ENCODE results near the gene CEP112. TPM values are rescaled to one million over a fixed set of nuclear protein-coding genes. Genes with fewer than 3 reads are reported as not detected.

Gene CEP112
- total and polyA plus RNA-seq, 2 of the 4 experiments (the other 2 are of a cell fraction): 2.5 to 5.6 TPM

DNA sequence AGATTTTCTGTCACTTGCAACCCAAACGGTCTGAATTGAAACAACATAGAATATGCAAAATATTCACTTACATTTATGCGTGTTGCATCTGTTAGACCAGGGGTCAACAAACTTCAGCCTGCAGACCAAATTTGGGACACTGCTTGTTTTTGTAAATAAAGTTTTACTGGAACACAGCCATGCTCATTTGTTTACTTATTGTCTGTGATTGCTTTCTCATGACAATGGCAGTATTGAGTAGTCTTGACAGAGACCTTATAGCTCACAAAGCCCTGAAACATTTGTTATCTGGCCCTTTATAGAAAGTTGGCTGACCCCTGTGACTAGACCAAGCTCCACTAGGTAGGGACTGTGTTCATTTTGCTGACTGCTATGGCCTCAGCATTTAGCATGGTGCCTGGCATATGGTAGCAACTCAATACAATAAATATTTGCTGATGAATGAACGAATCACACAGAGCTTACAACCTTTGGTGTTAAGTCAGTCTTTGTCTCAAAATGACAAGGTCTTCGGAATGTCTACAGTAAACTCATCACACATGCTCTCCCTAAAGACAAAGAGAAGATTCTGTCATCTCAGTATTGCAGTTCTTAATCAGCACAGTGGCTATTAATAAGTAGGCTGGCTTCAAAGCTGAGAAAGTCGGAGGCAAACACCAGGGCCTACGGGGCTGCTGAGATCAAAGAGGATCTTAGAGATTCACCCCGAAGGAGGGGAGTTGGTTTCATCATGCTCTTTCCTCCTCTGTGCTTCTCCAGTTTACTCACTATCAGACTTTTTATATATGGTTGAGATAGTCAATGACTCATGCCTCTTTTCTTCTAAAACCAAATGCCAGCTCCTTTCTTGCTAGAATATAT, 535.3 kb downstream of the CEP112 start:
- H3K27me3 ChIP-seq (ENCODE audit: control insufficient read depth, insufficient read depth, low read length): no peaks in the 10 kb centered on the region
- no peak overlapping the region for H3K23ac ChIP-seq (ENCODE audit: low read depth, low read length)
- ChIA-PET POLR2A (ENCODE audit: unreplicated experiment) (no interaction called here), CTCF (no interaction called here)
- intact Hi-C loops (cut with micrococcal nuclease) (no loop called here), in situ Hi-C loops (cut with MboI; ENCODE audit: low sequenced_read_pairs) (no loop called here), dilution Hi-C loops (cut with HindIII; ENCODE audit: low sequenced_read_pairs, unreplicated experiment) (no loop called here)
- no peak overlapping the region for H2BK20ac ChIP-seq (ENCODE audit: low read depth, low read length)
- H2BK120ac ChIP-seq (ENCODE audit: low read depth, low read length): no peak overlapping the region
- H3K4me2 ChIP-seq (ENCODE audit: low read depth, low read length): no peak overlapping the region
- H3K4ac ChIP-seq (ENCODE audit: low read depth, low read length): no peak overlapping the region
- no peak overlapping the region for H3K14ac ChIP-seq (replicated peaks; ENCODE audit: low read depth, low read length)
- no peak overlapping the region for H3K18ac ChIP-seq (ENCODE audit: low read depth, low read length)
- DNase-seq: peak; percentile 26
- ATAC-seq (ENCODE audit: low read depth): no peak; the same call in none of the 2 replicates
- no peak overlapping the region for H3K9ac ChIP-seq (ENCODE audit: low read depth, low read length)
- H4K20me1 ChIP-seq (ENCODE audit: insufficient read depth, low read length): no peaks in the 10 kb centered on the region
- no peak overlapping the region for H3K56ac ChIP-seq (ENCODE audit: extremely low read depth, insufficient read depth, low read length)
- H3K9me1 ChIP-seq (ENCODE audit: insufficient read depth, low read length): no peaks in the 10 kb centered on the region
- no peak overlapping the region for H4K91ac ChIP-seq (ENCODE audit: insufficient read depth, low read depth, low read length)
- no peaks in the 10 kb centered on the region for H3K79me1 ChIP-seq (ENCODE audit: low read depth in 1 of 2, low read length in 2 of 2)
- H4K5ac ChIP-seq (ENCODE audit: low read depth, low read length): no peak overlapping the region
- H2BK5ac ChIP-seq (ENCODE audit: low read depth, low read length, poor library complexity, severe bottlenecking): no peak overlapping the region
- no peak overlapping the region for H2AK9ac ChIP-seq (replicated peaks; ENCODE audit: low read depth, low read length, poor library complexity)
- H3K27ac ChIP-seq (ENCODE audit: insufficient read depth, low read length): no peak overlapping the region
- no peaks in the 10 kb centered on the region for H3K36me3 ChIP-seq (ENCODE audit: control insufficient read depth, insufficient read depth, low read length)
- no TSS peak for BruUV-seq (replicated peaks)
- H3K4me3 ChIP-seq (ENCODE audit: insufficient read depth, low read depth, low read length): no peak overlapping the region
- H4K8ac ChIP-seq (ENCODE audit: low read depth in 2 of 2, low read length in 2 of 2): no peak overlapping the region
- no peak overlapping the region for H2AFZ ChIP-seq (replicated peaks; ENCODE audit: low read length, poor library complexity)
- no CpG with 5 or more reads among the region's 7 CpGs for WGBS, 2 experiments (ENCODE audit: extremely low coverage in 2 of 2, insufficient read length in 1 of 2)
- no peaks in the 10 kb centered on the region for H3K9me3 ChIP-seq (ENCODE audit: control insufficient read depth, insufficient read depth, low read length)
- 0 out of 2 replicates have a peak, but pooled peaks cover 2% of the 10 kb centered on the region for H3K4me1 ChIP-seq (ENCODE audit: control insufficient read depth, insufficient read depth, low read length)
- no peak overlapping the region for H2BK15ac ChIP-seq (ENCODE audit: low read depth, low read length)
- no peak for TF ChIP-seq CHD1 (IDR thresholded peaks at IDR 0.05; ENCODE audit: low read depth, low read length)
- TF ChIP-seq CTCF (conservative IDR thresholded peaks at IDR 0.05; ENCODE audit: low read depth, low read length): no peak
- H2AK5ac ChIP-seq (ENCODE audit: low read depth, low read length): no peak overlapping the region

All from IMR-90 (cell line).